IPS DF 4.7 (cell line): ENCODE results near the gene MCEE.
"Not testable (repeated sequence)": the region's sequence is repeated elsewhere in the genome, so short reads cannot be mapped to it uniquely, and the experiment has no call there.

Source experiments
- DNase-seq: peaks from one replicate; pipeline ENCODE4 v3.0.0-alpha.2; 2013; ENCODE audit warnings: low spot score; ENCODE audit errors: extremely low read depth

The MCEE gene

GRCh38 chr2:71130152-71130904 lies at the start of gene MCEE, which contains the start of gene MPHOSPH10:
Gene MCEE, minus strand, starts transcription at chr2:71130229. Its CDS starts 10 bp downstream, at chr2:71130219.
Gene MPHOSPH10, plus strand, starts transcription at chr2:71130634. Its CDS starts 32 bp downstream, at chr2:71130666.
- no peak for DNase-seq

GRCh38 chr2:71178836-71179235 lies 48.8 kb upstream of the MCEE start:
- not testable (repeated sequence) for DNase-seq

GRCh38 chr2:71174207-71174606 lies 44.2 kb upstream of the MCEE start:
- DNase-seq: no peak

- no peak for DNase-seq
These were observed 43.1 kb upstream of the MCEE start for GRCh38 chr2:71173096-71173495.

GRCh38 chr2:71166812-71167211 lies 36.8 kb upstream of the MCEE start:
- no peak for DNase-seq

- peak; percentile 75 for DNase-seq
These were observed 27.2 kb upstream of the MCEE start for GRCh38 chr2:71157124-71157793.

- no peak for DNase-seq
These were observed 26.5 kb upstream of the MCEE start for GRCh38 chr2:71156573-71156972.

- DNase-seq: no peak
These were observed 25.8 kb upstream of the MCEE start for GRCh38 chr2:71155846-71156245.

- peak; percentile 14 for DNase-seq
These were observed 24.8 kb upstream of the MCEE start for GRCh38 chr2:71154798-71155197.

- no peak for DNase-seq
These were observed 24.2 kb upstream of the MCEE start for GRCh38 chr2:71154279-71154678.

- no peak for DNase-seq
These were observed 23.7 kb upstream of the MCEE start for GRCh38 chr2:71153585-71154224.

- DNase-seq: no peak
These were observed 21.6 kb upstream of the MCEE start for GRCh38 chr2:71151620-71152019.

GRCh38 chr2:71150082-71150816 lies 20.2 kb upstream of the MCEE start:
- DNase-seq: no peak

GRCh38 chr2:71148506-71149063 lies 18.6 kb upstream of the MCEE start:
- no peak for DNase-seq

GRCh38 chr2:71143782-71144181 lies 13.8 kb upstream of the MCEE start:
- DNase-seq: no peak

GRCh38 chr2:71136174-71136573 lies 6.1 kb upstream of the MCEE start:
- no peak for DNase-seq

GRCh38 chr2:71133603-71134002 lies 3.6 kb upstream of the MCEE start:
- no peak for DNase-seq

GRCh38 chr2:71131387-71132166 lies 1.5 kb upstream of the MCEE start:
- DNase-seq: not testable (repeated sequence)

- DNase-seq: no peak
These were observed 846 bp upstream of the MCEE start for GRCh38 chr2:71130905-71131244.

GRCh38 chr2:71129902-71130151 lies 202 bp downstream of the MCEE start:
- DNase-seq: no peak
